Prostate gland (tissue), 2 donors: ENCODE data around the gene MGAM2. TPM values are rescaled to one million over a fixed set of nuclear protein-coding genes. Genes with fewer than 3 reads are reported as not detected.
A peak's percentile ranks its signal among the peaks of the same experiment; 100 is the strongest.

Experiments used
- DNase-seq: peaks from one replicate; pipeline ENCODE4 v3.0.0-alpha.2; 2019; ENCODE audit warnings: low spot score
- H3K27ac ChIP-seq, 2 donors: fragments of 200-600 bp; sonication (generic); 2 replicates each; pipeline ENCODE4 v1.5.1; 2017 to 2019
- H3K27me3 ChIP-seq: fragments of 200-600 bp; sonication (generic); replicated peaks from 2 replicates; pipeline ENCODE4 v1.5.1; 2019; ENCODE audit not compliant: insufficient read depth
- H3K36me3 ChIP-seq, 2 donors: fragments of 200-600 bp; sonication (generic); 1 replicate in 1 of 2; 2 replicates in 1 of 2; pipeline versions ENCODE4 v1.5.1 to v1.8.1; 2017 to 2019
- H3K4me1 ChIP-seq: fragments of 200-600 bp; sonication (generic); replicated peaks from 2 replicates; pipeline ENCODE4 v1.5.1; 2019
- H3K4me3 ChIP-seq, 2 donors: fragments of 200-600 bp; sonication (generic); 2 replicates each; pipeline ENCODE4 v1.5.1; 2017 to 2019
- H3K9me3 ChIP-seq: fragments of 200-600 bp; sonication (generic); 2 replicates; pipeline ENCODE4 v1.5.1; 2017
- POLR2A ChIP-seq: fragments of 450-650 bp; IDR thresholded peaks from one replicate; pipeline ENCODE4 v1.6.1; 2016; ENCODE audit warnings: antibody characterized with exemption, mild to moderate bottlenecking
- POLR2AphosphoS5 ChIP-seq: sonication (generic); formaldehyde crosslinking; IDR thresholded peaks from one replicate; pipeline ENCODE4 v1.6.1; 2017; ENCODE audit warnings: antibody characterized with exemption
- WGBS: methylation state at CpG from one replicate; pipeline ENCODE4 v1.1.5; 2018; 5-methylcytosine and 5-hydroxymethylcytosine counted together
- intact Hi-C: fragments of 100-400 bp; cut with DNase I; formaldehyde crosslinking; loops from one replicate; pipeline ENCODE4 v1.14.2; 2022
- total RNA-seq, 2 donors: library from RNA; depleted of rRNA; stranded (reverse); fragments of >200 nt; gene quantifications; one replicate each; pipeline ENCODE4 v1.1.0, GENCODE V29; 2016
- TF ChIP-seq, protein P1 (sequence below), 4 experiments: fragments of 200-600 bp in 2 of 4; fragments of 450-650 bp in 2 of 4; sonication (generic) in 2 of 4; IDR thresholded peaks; 1 replicate in 3 of 4; 2 replicates in 1 of 4; pipeline ENCODE4 v1.5.1; 2016 to 2019; ENCODE audit warnings: antibody characterized with exemption in 4 of 4, mild to moderate bottlenecking in 2 of 4, moderate library complexity in 2 of 4

Gene MGAM2
- total RNA-seq, 2 donors from 2014 or later = 0.36 to 0.51 TPM

DNA sequence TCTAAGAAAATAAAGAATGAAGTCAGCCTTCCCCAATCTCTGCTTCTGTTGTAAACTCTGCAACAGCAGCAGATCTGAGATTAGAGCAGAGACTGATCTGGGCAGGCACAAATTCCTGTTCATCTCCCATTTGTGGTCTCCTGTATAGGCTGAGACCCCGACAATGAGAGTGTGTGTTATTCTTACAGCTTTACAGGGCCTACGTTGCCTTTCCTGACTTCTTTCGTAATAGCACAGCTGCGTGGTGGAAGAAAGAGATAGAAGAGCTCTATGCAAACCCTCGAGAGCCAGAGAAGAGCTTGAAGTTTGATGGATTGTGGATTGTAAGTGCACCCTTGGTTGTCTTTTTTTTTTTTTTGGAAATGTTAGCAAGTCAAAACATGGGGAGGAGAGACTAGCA lies 74.3 kb downstream of the MGAM2 start:
- Histone ChIP-seq H3K27ac (no peak overlapping the region), H3K9me3 (no peaks in the 10 kb centered on the region), H3K4me3 (no peak overlapping the region), H3K27me3 (no peaks in the 10 kb centered on the region), H3K4me1 (no peaks in the 10 kb centered on the region), H3K36me3 (no peaks in the 10 kb centered on the region)
- WGBS = 52% methylated on average over 5 of the region's 5 CpGs
- no peak for TF ChIP-seq POLR2A
- TF ChIP-seq POLR2AphosphoS5 = no peak
- TF ChIP-seq, protein P1, sequence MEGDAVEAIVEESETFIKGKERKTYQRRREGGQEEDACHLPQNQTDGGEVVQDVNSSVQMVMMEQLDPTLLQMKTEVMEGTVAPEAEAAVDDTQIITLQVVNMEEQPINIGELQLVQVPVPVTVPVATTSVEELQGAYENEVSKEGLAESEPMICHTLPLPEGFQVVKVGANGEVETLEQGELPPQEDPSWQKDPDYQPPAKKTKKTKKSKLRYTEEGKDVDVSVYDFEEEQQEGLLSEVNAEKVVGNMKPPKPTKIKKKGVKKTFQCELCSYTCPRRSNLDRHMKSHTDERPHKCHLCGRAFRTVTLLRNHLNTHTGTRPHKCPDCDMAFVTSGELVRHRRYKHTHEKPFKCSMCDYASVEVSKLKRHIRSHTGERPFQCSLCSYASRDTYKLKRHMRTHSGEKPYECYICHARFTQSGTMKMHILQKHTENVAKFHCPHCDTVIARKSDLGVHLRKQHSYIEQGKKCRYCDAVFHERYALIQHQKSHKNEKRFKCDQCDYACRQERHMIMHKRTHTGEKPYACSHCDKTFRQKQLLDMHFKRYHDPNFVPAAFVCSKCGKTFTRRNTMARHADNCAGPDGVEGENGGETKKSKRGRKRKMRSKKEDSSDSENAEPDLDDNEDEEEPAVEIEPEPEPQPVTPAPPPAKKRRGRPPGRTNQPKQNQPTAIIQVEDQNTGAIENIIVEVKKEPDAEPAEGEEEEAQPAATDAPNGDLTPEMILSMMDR (IDR thresholded peaks at IDR 0.05) = no peak
- DNase-seq = no peak
- intact Hi-C loops = no loop called here

DNA sequence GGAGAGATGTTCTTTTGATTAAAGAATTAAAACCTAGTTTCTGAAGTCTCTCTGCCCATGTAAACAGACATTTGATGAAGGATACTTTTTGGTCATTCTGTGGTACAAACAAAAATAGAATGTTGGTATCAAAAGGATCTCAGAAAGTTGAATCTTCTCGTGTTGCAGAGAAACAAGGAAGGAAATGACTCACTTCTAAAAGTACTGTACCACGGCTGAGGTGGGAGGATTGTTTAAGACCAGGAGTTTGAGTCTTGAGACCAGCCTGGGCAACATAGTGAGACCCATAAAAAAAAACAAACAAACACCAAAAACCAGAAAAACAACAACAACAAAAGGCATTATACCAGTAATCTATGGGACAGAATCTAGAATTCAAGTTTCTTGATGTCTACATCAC lies 76.6 kb downstream of the MGAM2 start:
- Histone ChIP-seq H3K36me3 (no peaks in the 10 kb centered on the region), H3K9me3 (no peaks in the 10 kb centered on the region), H3K4me3 (no peak overlapping the region), H3K4me1 (no peaks in the 10 kb centered on the region), H3K27ac (no peak overlapping the region), H3K27me3 (no peaks in the 10 kb centered on the region)
- no peak for TF ChIP-seq POLR2AphosphoS5
- no peak for TF ChIP-seq POLR2A
- TF ChIP-seq, protein P1 (IDR thresholded peaks at IDR 0.05) = no peak
- intact Hi-C loops = no loop called here
- DNase-seq = no peak
- 38% methylated on average over 2 of the region's 2 CpGs for WGBS

DNA sequence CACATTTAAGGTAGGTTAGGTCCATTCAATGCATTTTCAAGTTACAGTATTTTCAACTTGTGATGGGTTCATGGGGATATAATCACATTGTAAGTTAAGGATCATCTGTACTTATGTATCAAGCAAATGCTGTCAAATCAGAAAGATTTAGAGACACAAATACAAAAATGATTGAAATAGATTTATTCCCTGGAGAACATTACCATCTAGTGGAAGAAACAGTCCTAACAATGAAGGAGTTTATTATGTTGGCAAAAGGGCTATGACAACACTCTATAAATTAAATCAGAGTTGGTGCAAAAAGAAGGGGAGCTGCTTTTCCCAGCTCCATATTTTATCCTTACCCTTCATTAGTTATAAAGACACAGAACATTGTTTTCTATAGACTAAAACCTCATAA lies 77.3 kb downstream of the MGAM2 start:
- no peak for TF ChIP-seq POLR2AphosphoS5
- TF ChIP-seq, protein P1 (IDR thresholded peaks at IDR 0.05) = peak in 3 of 4 experiments; percentile 23 to 51 (median 38)
- intact Hi-C loops = no loop called here
- Histone ChIP-seq H3K27me3 (no peaks in the 10 kb centered on the region), H3K36me3 (no peaks in the 10 kb centered on the region), H3K4me1 (no peaks in the 10 kb centered on the region), H3K27ac (no peak overlapping the region), H3K4me3 (no peak overlapping the region), H3K9me3 (no peaks in the 10 kb centered on the region)
- DNase-seq = no peak

DNA sequence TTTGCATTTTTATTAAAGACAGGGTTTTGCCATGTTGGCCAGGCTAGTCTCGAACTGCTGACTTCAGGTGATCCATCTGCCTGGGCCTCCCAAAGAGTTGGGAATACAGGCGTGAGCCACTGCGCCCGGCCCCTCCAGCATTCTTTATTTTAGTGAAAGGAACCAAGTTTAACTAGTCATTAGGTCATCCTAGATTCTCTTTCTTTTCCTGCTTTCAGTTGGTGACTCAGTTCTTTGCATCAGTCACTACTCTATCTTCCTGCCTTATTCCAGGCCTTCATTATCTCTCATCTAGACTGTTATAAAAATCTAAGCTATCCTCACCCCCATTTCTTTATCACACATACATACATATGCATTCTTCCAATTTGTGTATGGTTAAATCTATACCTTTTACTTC lies 82.7 kb downstream of the MGAM2 start:
- DNase-seq = no peak
- no peaks in the 10 kb centered on the region for H3K27me3 ChIP-seq
- H3K36me3 ChIP-seq = no peaks in the 10 kb centered on the region
- no peak overlapping the region for H3K4me3 ChIP-seq
- H3K4me1 ChIP-seq = no peaks in the 10 kb centered on the region
- 82% methylated on average over 4 of the region's 4 CpGs for WGBS
- no peak overlapping the region for H3K27ac ChIP-seq
- H3K9me3 ChIP-seq = no peaks in the 10 kb centered on the region
- intact Hi-C loops = no loop called here
- TF ChIP-seq, protein P1 (IDR thresholded peaks at IDR 0.05) = no peak
- TF ChIP-seq POLR2AphosphoS5 (no peak), POLR2A (no peak)

DNA sequence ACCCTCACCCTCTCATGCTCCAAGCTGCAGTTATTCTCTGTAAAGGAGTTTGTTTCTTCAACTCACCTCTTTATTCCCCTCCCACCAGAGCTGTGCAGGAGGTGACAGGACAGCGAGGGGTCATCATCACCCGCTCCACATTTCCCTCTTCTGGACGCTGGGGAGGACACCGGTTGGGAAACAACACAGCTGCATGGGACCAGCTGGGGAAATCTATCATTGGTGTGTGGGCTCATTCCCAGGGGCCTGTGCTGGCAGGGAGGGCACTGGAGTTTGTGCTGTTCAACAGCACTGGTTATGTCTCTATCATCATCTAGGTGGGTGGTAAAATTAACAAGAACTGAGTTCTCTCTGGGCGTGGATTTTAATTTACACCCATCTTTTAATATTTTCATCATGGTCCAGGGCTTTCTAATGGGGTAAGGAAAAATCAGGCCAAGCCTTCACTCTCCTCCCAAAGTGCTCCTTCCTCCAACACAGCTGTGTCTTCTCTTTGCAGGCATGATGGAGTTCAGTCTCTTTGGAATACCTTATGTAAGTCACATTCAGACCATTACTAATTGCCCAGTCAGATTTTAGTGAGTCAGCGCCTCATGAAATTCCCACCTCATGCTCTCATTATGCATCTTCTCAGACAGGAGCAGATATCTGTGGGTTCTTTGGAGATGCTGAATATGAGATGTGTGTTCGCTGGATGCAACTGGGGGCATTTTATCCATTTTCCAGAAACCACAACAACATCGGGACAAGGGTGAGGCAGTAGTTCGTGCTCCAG lies 84.7 kb downstream of the MGAM2 start:
- 75% methylated on average over 9 of the region's 9 CpGs for WGBS
- no peak for DNase-seq
- no peaks in the 10 kb centered on the region for H3K36me3 ChIP-seq
- no peaks in the 10 kb centered on the region for H3K9me3 ChIP-seq
- no peak overlapping the region for H3K27ac ChIP-seq
- TF ChIP-seq POLR2A (no peak), POLR2AphosphoS5 (no peak)
- TF ChIP-seq, protein P1 (IDR thresholded peaks at IDR 0.05) = no peak
- no peak overlapping the region for H3K4me3 ChIP-seq
- H3K27me3 ChIP-seq = no peaks in the 10 kb centered on the region
- intact Hi-C loops = no loop called here
- H3K4me1 ChIP-seq = no peaks in the 10 kb centered on the region
